Activated B cell treated with CpG ODN at 0.5 μM for 24 hours (primary cell): Measurements from ENCODE around the gene RPP30. TPM values are rescaled to one million over a fixed set of nuclear protein-coding genes. Genes with fewer than 3 reads are reported as not detected.
"Not testable (repeated sequence)": the region's sequence is repeated elsewhere in the genome, so short reads cannot be mapped to it uniquely, and the experiment has no call there.

Experiments used
- ATAC-seq: fragments of 200-7000 bp; cut with Tn5 transposase; one replicate; pipeline ENCODE4 v1.10.0; 2021; ENCODE audit warnings: low read depth, mild to moderate bottlenecking, moderate library complexity
- CTCF ChIA-PET: fragments of 350-600 bp; sonication (Branson Sonifier 250); formaldehyde crosslinking; loops from one replicate; lab custom pipeline; 2021; ENCODE audit warnings: antibody characterized with exemption; lab: Charles Lee
- POLR2A ChIA-PET: fragments of 350-600 bp; sonication (Branson Sonifier 250); formaldehyde crosslinking; loops from one replicate; lab custom pipeline; 2021; ENCODE audit warnings: antibody characterized with exemption; lab: Charles Lee
- DNase-seq: peaks from one replicate; pipeline ENCODE4 v3.0.0; 2022
- H3K27ac Mint-ChIP-seq: one replicate; pipeline ENCODE4 v1.8.0; 2020; ENCODE audit warnings: mixed read lengths
- H3K27me3 Mint-ChIP-seq: one replicate; pipeline ENCODE4 v1.8.0; 2021; ENCODE audit warnings: mixed read lengths
- H3K36me3 Mint-ChIP-seq: one replicate; pipeline ENCODE4 v1.8.0; 2021; ENCODE audit warnings: low read depth, mixed read lengths
- H3K4me1 Mint-ChIP-seq: one replicate; pipeline ENCODE4 v1.8.0; 2021; ENCODE audit warnings: mixed read lengths
- H3K4me3 Mint-ChIP-seq: one replicate; pipeline ENCODE4 v1.8.0; 2020; ENCODE audit warnings: mild to moderate bottlenecking, mixed read lengths
- H3K9me3 Mint-ChIP-seq: one replicate; pipeline ENCODE4 v1.8.0; 2020; ENCODE audit warnings: mixed read lengths
- CTCF ChIP-seq: fragments of 200-600 bp; IDR thresholded peaks from one replicate; pipeline ENCODE4 v1.8.0; 2022; ENCODE audit warnings: antibody characterized with exemption, mild to moderate bottlenecking
- intact Hi-C: fragments of 100-400 bp; cut with micrococcal nuclease; formaldehyde crosslinking; loops from one replicate; pipeline ENCODE4 v1.15.1; 2024
- total RNA-seq: library from RNA; stranded (reverse); gene quantifications from 2 replicates; pipeline ENCODE4 v1.2.3, GENCODE V29; 2022

RPP30 gene
- total RNA-seq, 1 donor from 2014 or later: 44.6 TPM

DNA sequence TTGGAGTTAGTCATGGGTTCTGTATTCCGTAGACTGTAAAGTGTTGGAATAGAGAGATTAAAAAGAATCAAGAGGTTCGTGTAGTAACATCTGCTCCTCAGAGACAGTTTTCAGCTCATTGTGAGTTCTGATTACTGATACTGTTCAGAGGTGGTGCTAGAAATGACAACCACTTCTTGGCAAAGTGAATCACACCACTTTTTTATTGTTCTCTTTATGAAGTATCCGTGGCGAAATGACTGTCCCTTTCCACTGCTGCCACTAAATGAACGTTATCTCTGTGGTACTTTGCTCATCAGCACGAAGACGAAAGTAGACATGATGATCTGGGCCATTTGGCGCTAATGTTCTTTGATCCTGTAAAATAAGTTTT, 860 bp downstream of the RPP30 start:
- peaks cover 9% of the 10 kb centered on the region for H3K27me3 Mint-ChIP-seq
- no peak for DNase-seq
- H3K4me1 Mint-ChIP-seq: peaks cover 30% of the 10 kb centered on the region
- POLR2A ChIA-PET: interaction anchor here (1.1 kb wide), 1 partner anchor 291 kb away, joined by 3 read pairs; no protein-coding TSS in a partner anchor
- ATAC-seq: no peak
- H3K36me3 Mint-ChIP-seq: peaks cover 28% of the 10 kb centered on the region
- intact Hi-C loops: loop anchor here (5.0 kb wide), 4 partner anchors 825 to 1450 kb away; partner anchors contain the start of genes BTAF1 and FGFBP3
- H3K27ac Mint-ChIP-seq: no peak overlapping the region
- TF ChIP-seq CTCF: no peak
- H3K9me3 Mint-ChIP-seq: peaks cover 7% of the 10 kb centered on the region
- CTCF ChIA-PET: interaction anchor here (1.1 to 1.8 kb wide), 2 partner anchors 7 to 10 kb away, joined by 4 to 7 read pairs; no protein-coding TSS in a partner anchor
- peak overlapping the region; percentile 96 for H3K4me3 Mint-ChIP-seq

- Mint-ChIP-seq H3K4me3 (no peak overlapping the region), H3K36me3 (peaks cover 60% of the 10 kb centered on the region), H3K27me3 (no peaks in the 10 kb centered on the region), H3K9me3 (no peaks in the 10 kb centered on the region), H3K27ac (no peak overlapping the region), H3K4me1 (peaks cover 2% of the 10 kb centered on the region)
- ChIA-PET POLR2A (no interaction called here), CTCF (interaction anchor here (0.7 to 2.5 kb wide), 10 partner anchors 11 to 756 kb away, joined by 3 to 16 read pairs (median 6); no protein-coding TSS in a partner anchor)
- ATAC-seq: no peak
- no peak for DNase-seq
- TF ChIP-seq CTCF: no peak
- intact Hi-C loops: no loop called here
These were observed 7.3 kb downstream of the RPP30 start for GRCh38 chr10:90879062-90879461.

DNA sequence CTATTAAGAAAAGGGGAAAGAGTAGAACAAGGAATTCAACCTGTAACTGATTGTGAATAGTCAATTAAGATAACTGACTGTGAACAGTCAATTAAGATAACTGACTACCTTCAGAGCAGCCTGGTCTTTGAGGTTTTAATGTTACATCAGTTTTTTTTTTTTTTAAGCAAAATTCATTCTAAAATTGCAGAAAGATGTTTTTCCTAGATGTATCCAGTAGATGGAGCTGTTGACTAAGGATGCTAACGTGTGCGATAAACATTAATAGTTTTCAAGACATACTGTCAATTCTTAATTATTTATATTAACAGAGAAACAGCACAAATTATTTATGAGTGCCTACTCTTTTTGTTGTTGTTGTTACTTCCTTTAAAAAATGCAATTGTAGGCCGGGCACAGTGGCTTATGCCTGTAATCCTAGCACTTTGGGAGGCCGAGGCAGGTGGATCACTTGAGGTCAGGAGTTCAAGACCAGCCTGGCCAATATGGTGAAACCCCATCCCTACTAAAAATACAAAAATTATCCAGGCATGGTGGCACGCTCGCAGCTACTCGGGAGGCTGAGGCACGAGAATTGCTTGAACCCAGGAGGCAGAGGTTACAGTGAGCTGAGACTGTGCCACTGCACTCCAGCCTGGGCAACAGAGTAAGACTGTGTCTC, 8.4 kb downstream of the RPP30 start:
- not testable (repeated sequence) for H3K4me3 Mint-ChIP-seq, H3K27me3 Mint-ChIP-seq, ATAC-seq, H3K27ac Mint-ChIP-seq, H3K9me3 Mint-ChIP-seq, H3K4me1 Mint-ChIP-seq, DNase-seq
- intact Hi-C loops: loop anchor here (1.0 to 5.0 kb wide), 5 partner anchors 371 to 814 kb away; no protein-coding TSS in a partner anchor
- H3K36me3 Mint-ChIP-seq: peaks cover 71% of the 10 kb centered on the region
- peak; percentile 90 for TF ChIP-seq CTCF
- CTCF ChIA-PET: interaction anchor here (0.7 to 2.5 kb wide), 14 partner anchors 8 to 755 kb away, joined by 3 to 16 read pairs (median 4); partner anchors contain the start of gene RPP30
- POLR2A ChIA-PET: interaction anchor here (0.6 to 0.7 kb wide), 3 partner anchors 13 to 1907 kb away, joined by 3 to 4 read pairs (median 4); no protein-coding TSS in a partner anchor

DNA sequence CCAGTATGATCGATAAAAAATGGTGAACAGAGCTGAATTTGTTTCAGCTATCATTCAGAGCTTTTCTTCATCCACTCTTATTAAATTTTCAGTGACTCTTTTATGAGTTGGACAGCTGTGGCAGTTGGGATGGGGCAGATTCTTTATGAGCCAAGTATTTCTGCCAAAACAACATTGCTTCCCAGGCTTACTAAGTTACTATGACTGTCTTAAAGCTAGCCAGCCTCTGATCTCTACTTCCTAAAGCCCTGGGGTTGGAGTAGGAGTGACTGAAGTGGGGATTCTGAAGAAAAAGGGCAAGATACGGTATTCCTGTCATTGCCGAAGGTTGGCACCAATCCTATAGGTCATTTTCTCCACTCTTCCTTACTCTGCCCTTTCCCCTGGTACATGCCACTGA, 12.7 kb downstream of the RPP30 start:
- H3K4me3 Mint-ChIP-seq: no peak overlapping the region
- no peaks in the 10 kb centered on the region for H3K4me1 Mint-ChIP-seq
- H3K27ac Mint-ChIP-seq: no peak overlapping the region
- peaks cover 74% of the 10 kb centered on the region for H3K36me3 Mint-ChIP-seq
- POLR2A ChIA-PET: no interaction called here
- no peak for TF ChIP-seq CTCF
- intact Hi-C loops: loop anchor here (5.0 kb wide), 1 partner anchor 668 kb away; no protein-coding TSS in a partner anchor
- ATAC-seq (no peak), DNase-seq (no peak)
- CTCF ChIA-PET: interaction anchor here (1.9 kb wide), 1 partner anchor 366 kb away, joined by 5 read pairs; no protein-coding TSS in a partner anchor
- H3K9me3 Mint-ChIP-seq: no peaks in the 10 kb centered on the region
- no peaks in the 10 kb centered on the region for H3K27me3 Mint-ChIP-seq

- Mint-ChIP-seq H3K4me3 (no peak overlapping the region), H3K27ac (no peak overlapping the region), H3K27me3 (no peaks in the 10 kb centered on the region), H3K9me3 (no peaks in the 10 kb centered on the region), H3K4me1 (no peaks in the 10 kb centered on the region), H3K36me3 (peaks cover 76% of the 10 kb centered on the region)
- no peak for TF ChIP-seq CTCF
- DNase-seq: no peak
- CTCF ChIA-PET: interaction anchor here (1.9 kb wide), 1 partner anchor 365 kb away, joined by 5 read pairs; no protein-coding TSS in a partner anchor
- intact Hi-C loops: no loop called here
- POLR2A ChIA-PET: no interaction called here
- ATAC-seq: no peak
These were observed 13.4 kb downstream of the RPP30 start for GRCh38 chr10:90885176-90885575.
